GM12875 (cell line): Measurements from ENCODE around the gene MAGEA9.
"Not testable (repeated sequence)": the region's sequence is repeated elsewhere in the genome, so short reads cannot be mapped to it uniquely, and the experiment has no call there.

Experiments
- H3K4me3 ChIP-seq: one replicate; pipeline ENCODE4 v1.5.1; 2011; ENCODE audit warnings: low read depth, low read length, control low read depth
- CTCF ChIP-seq: IDR thresholded peaks from 2 replicates; pipeline ENCODE4 v1.5.1; 2011; ENCODE audit warnings: low read depth, mild to moderate bottlenecking, control low read depth, inconsistent platforms, low read length, moderate library complexity, borderline replicate concordance; ENCODE audit not compliant: insufficient read depth

The MAGEA9 gene

GRCh38 chrX:149781727-149782126 is at the start of gene MAGEA9:
MAGEA9 (plus strand) TSS chrX:149781930; CDS start chrX:149786211, 4,281 bp downstream.
- H3K4me3 ChIP-seq = not testable (repeated sequence)

- H3K4me3 ChIP-seq = not testable (repeated sequence)
Observed at GRCh38 chrX:149742269-149742668, 39.5 kb upstream of the MAGEA9 start.

GRCh38 chrX:149746390-149747007 is 35.2 kb upstream of the MAGEA9 start:
- H3K4me3 ChIP-seq = not testable (repeated sequence)

GRCh38 chrX:149757206-149758067 is 24.3 kb upstream of the MAGEA9 start:
- no peak for TF ChIP-seq CTCF
- no peak overlapping the region for H3K4me3 ChIP-seq

GRCh38 chrX:149758068-149758714 is 23.5 kb upstream of the MAGEA9 start:
- no peak overlapping the region for H3K4me3 ChIP-seq
- TF ChIP-seq CTCF = no peak

GRCh38 chrX:149758715-149759078 is 23.0 kb upstream of the MAGEA9 start:
- not testable (repeated sequence) for H3K4me3 ChIP-seq

GRCh38 chrX:149759824-149760223 is 21.9 kb upstream of the MAGEA9 start:
- H3K4me3 ChIP-seq = no peak overlapping the region
- TF ChIP-seq CTCF = no peak

GRCh38 chrX:149760965-149761364 is 20.8 kb upstream of the MAGEA9 start:
- H3K4me3 ChIP-seq = no peak overlapping the region
- TF ChIP-seq CTCF = no peak

GRCh38 chrX:149761858-149762674 is 19.7 kb upstream of the MAGEA9 start:
- H3K4me3 ChIP-seq = not testable (repeated sequence)
